NB4 (cell line): ENCODE results near the gene PIGQ.

Experiments
- DNase-seq: peaks from one replicate; pipeline ENCODE4 v3.0.0; 2010; ENCODE audit warnings: low read depth
- H3K4me3 ChIP-seq: one replicate; pipeline ENCODE4 v1.5.1; 2011; ENCODE audit warnings: mild to moderate bottlenecking, low read depth, low read length, moderate library complexity
- MYC ChIP-seq: IDR thresholded peaks from 2 replicates; pipeline ENCODE4 v1.6.1; 2011; ENCODE audit warnings: low read depth, low read length
- POLR2A ChIP-seq: IDR thresholded peaks from 2 replicates; pipeline ENCODE4 v1.6.1; 2011; ENCODE audit warnings: mild to moderate bottlenecking; ENCODE audit not compliant: insufficient read length; ENCODE audit errors: extremely low read depth
- TF ChIP-seq, protein P1 (sequence below): IDR thresholded peaks from one replicate; pipeline ENCODE4 v1.5.1; 2012; ENCODE audit warnings: low read depth, low read length
- TF ChIP-seq, protein P2 (sequence below): IDR thresholded peaks from 2 replicates; pipeline ENCODE4 v1.6.1; 2011; ENCODE audit warnings: low read depth, low read length

PIGQ gene

DNA sequence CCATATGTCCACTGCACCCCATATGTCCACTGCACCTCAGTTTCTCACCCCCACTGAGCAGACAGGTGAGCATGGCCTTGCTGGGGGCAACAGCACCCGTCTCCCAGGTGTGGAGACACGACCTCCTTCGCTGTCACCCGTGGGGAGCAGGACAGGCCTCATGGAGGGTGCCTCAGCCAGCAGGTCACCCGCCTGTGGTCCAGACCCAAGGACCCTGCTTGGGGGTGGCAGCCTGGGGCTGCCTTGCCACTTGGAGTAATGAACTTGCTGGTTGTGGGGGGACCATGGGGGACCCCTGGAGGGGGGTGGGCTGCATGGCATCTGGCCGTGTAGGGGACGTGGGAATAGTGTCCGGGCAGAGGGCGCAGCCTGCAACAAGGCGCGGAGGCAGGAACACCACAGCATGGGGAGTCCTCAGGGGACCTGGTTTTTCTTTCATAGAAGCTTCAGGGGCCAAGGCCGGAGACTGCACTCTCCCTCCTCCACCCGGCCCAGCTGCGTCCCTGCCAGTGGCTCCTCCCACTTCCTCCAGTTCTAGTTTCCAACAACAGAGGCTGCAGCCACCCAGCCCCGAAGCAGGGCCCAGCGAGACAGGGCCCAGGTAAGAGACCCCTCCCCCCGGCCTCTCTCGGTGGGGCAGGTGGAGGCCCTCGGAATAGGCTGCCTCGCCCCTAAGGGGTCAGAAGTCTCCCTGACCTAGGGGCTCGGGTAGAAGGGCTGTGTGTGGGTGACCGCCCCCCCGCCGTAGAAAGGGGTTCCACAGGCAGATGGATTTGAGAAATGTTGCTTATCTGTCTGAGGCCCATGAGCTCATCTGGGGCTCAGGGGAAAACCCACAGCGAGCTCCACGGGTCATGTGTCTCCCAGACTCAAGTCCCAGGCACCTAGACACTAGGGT lies 3.0 kb upstream of the PIGQ start, which contains the start of gene NHLRC4:
Gene NHLRC4, plus strand, starts transcription at position 531 of the 898 bp plus-strand sequence. CDS start 1,043 bp downstream, outside the sequence.
- peak; percentile 87 for DNase-seq

DNA sequence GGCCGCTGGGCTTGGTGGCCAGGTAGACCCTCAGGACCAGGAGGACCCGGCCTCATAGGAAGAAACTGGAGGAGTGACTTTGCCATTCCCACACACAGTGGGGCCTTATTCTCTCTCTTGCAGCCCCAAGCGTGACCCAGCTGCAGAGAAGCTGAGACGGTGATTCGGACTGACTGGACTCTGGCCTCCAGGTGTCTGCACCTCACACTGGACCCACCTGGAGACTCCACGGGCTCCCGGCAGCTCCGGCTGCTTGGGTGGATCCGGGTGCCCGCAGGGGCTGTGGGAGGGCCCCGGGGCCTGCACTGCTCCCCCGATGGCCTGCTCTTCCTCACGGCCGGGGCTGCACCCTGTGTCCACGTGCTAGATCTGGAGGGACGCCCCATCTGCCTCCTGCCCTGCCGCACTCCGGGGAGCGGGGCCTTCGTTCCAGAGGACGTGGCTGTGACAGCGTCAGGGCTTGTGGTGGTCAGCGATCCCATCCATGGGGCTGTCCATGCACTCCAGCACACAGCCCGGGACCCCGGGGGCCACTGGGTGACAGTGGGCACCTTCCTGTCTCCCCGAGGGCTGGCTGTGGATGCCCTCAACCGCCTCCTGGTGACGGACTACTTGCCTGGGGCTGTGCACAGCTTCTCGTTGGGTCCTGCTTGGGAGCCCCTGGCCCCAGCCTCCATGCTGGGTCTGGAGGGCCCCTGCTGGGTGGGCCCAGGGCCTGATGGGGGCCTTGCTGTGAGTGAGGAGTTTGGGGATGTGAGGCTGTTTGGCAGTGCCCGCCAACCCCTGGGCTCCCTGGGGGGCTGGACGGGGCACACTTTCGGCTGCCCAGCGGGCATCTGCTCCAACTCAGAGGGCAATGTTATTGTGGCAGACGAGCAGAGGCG lies 2.2 kb upstream of the PIGQ start:
- TF ChIP-seq MYC (no peak), POLR2A (no peak)
- TF ChIP-seq, protein P1, sequence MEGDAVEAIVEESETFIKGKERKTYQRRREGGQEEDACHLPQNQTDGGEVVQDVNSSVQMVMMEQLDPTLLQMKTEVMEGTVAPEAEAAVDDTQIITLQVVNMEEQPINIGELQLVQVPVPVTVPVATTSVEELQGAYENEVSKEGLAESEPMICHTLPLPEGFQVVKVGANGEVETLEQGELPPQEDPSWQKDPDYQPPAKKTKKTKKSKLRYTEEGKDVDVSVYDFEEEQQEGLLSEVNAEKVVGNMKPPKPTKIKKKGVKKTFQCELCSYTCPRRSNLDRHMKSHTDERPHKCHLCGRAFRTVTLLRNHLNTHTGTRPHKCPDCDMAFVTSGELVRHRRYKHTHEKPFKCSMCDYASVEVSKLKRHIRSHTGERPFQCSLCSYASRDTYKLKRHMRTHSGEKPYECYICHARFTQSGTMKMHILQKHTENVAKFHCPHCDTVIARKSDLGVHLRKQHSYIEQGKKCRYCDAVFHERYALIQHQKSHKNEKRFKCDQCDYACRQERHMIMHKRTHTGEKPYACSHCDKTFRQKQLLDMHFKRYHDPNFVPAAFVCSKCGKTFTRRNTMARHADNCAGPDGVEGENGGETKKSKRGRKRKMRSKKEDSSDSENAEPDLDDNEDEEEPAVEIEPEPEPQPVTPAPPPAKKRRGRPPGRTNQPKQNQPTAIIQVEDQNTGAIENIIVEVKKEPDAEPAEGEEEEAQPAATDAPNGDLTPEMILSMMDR, result no peak
- TF ChIP-seq, protein P2, sequence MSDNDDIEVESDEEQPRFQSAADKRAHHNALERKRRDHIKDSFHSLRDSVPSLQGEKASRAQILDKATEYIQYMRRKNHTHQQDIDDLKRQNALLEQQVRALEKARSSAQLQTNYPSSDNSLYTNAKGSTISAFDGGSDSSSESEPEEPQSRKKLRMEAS, result no peak

More for the DNA sequence above, 3.0 kb upstream of the PIGQ start, which contains the start of gene NHLRC4:
- TF ChIP-seq MYC, result peak; percentile 10; the same call in 1 of the 2 replicates
- TF ChIP-seq, protein P2, result no peak
- TF ChIP-seq, protein P1, result no peak
- TF ChIP-seq POLR2A, result peak; percentile 36
- no peak within 1 kb of the TSS for H3K4me3 ChIP-seq

DNA sequence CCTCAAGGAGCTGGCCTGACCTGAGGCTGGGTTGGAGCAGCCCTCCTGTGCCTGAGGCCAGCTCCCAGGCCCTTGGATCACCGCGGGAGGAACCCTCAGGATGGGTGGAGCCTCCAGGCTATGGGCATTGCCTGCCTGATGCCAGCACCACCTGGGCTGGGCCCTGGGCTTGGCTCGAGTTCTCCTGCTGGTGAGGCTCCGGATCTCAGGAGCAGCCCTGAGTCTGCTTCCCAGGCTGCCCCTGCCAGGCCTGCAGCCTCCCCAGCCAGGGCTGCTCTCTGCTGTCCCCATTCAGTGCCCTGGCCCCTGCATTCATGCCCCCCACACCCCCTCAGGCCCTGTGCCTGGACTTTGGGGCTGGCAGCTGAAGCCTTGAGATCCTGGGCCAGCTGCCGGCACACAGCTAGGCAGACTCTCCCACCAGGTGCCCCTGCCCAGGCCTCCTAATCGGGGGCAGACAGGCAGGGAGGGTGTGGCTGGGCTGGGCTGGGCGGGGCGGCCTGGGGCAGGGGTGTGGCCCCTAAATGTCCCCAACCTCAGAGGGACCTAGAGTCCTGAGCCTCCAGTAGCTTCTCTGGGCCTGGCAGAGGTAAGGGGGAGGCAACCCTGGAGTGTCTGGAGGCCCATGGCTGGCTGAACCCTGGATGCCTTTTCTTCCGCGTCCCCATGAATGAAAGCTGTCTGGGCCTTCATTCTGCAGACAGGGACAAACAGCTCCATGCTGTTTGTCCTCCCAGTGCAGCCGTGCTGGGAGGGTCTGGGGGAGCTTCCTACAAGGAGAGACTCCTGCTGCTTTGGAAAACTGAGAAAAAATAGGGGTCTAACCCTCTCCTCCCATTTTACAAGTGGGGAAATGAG lies 1.1 kb upstream of the PIGQ start:
- no peak for TF ChIP-seq MYC
- TF ChIP-seq, protein P2, result no peak
- TF ChIP-seq, protein P1, result no peak
- no peak for TF ChIP-seq POLR2A
- no peak overlapping the region for H3K4me3 ChIP-seq
- DNase-seq, result no peak

More for the DNA sequence above, 2.2 kb upstream of the PIGQ start:
- no peak for DNase-seq
- no peak overlapping the region for H3K4me3 ChIP-seq

DNA sequence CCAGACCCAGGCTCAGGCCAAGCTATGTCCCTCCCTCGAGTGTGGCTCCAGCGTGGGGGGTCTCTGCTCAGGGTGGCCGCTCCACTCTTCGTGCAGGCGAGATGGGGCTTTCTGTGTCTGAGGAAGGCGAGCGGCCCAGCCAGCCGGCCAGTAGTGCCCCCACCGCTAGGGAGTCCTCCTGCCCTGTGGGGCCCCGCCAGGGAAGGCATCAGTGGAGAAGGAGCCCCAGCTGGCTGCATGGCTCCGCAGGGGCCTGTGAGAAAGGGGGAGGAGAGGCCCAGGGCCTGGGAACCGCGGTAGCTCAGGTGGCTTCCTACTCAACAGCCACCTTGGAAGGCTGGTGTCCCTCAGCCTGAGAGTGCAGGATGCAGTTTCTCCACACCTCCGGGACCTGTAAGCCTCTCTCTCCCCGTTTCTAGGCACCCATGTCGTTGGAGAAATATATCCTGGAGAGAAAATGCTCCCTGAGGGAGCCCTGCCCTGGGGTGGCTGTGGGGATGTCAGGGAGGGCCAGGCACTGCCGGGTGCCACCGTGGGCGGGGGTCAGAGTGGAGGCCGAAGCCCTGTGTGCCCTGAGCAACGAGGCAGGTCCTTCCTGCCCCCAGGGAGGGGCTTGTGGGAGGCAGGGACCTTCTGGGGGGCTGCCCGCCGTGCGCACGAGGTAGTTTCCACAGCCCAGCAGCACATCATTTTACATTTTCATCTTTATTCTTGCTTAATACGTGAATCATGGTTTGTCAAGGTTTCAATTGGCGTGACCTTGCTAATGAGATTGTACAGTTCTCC lies 3.3 kb downstream of the PIGQ start:
- TF ChIP-seq POLR2A, result no peak
- TF ChIP-seq, protein P1, result no peak
- TF ChIP-seq, protein P2, result no peak
- DNase-seq, result no peak
- H3K4me3 ChIP-seq, result no peak overlapping the region
